PC-3 (cell line): Measurements from ENCODE around the gene ARHGAP26.

Source experiments
- CTCF ChIP-seq: fragments of 300-600 bp; sonication (generic); conservative IDR thresholded peaks from 2 replicates; pipeline ENCODE4 v1.5.1; 2017; ENCODE audit warnings: antibody characterized with exemption, low read depth, mild to moderate bottlenecking, low read length
- EZH2 ChIP-seq: fragments of 300-600 bp; sonication (generic); IDR thresholded peaks from one replicate; pipeline ENCODE4 v1.6.1; 2017; ENCODE audit warnings: antibody characterized with exemption, mild to moderate bottlenecking, low read length; ENCODE audit not compliant: unreplicated experiment

DNA sequence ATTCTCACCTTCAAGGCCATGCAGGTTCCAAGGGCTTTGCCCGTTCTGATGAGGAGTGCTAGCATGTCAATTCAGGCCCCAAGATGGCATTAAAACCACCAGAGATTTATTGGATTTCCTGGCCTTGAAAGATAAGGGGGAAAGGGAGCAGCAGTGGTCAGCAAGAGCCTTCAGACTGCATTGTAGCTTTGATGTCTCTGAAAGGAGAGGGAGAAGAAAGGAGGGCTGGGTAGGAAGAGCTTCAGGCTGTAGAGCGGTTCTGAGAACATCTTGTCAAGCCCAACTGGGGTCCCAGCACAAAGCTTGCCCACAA lies 42.5 kb upstream of the ARHGAP26 start:
- no peak for TF ChIP-seq CTCF
- no peak for TF ChIP-seq EZH2
